HK-2 (cell line): Measurements from ENCODE around the gene IQCF6.
"Not testable (repeated sequence)": the region's sequence is repeated elsewhere in the genome, so short reads cannot be mapped to it uniquely, and the experiment has no call there.

Experiments used
- DNase-seq: peaks from one replicate; pipeline ENCODE4 v3.0.0-alpha.2; 2018; ENCODE audit not compliant: unreplicated experiment

The IQCF6 gene

DNA sequence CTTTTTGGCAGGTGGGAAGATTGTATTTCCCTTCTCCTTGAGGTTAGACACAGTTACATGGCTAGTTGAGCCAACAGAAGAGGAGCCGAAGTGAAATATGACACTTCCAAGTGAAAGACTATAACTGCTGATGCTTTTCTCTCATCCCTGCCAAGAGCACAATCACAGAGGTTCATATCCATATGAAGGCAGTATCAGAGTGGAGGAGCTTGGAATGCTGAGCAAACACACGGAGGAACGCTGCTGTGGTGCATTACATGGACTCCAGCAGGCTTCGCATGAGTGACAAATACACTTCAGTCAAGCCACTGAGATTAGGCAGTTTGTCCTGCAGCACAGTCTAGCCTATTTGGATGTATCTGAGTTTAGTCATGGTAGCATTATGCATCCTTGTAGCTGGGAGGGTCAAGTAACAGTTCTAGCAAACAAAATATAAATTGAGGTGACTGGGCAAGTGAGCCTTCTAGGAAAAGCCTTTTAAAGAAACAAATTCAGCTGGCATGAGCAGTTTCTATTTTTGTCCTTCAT lies 5.4 kb downstream of the IQCF6 start:
- no peak for DNase-seq

DNA sequence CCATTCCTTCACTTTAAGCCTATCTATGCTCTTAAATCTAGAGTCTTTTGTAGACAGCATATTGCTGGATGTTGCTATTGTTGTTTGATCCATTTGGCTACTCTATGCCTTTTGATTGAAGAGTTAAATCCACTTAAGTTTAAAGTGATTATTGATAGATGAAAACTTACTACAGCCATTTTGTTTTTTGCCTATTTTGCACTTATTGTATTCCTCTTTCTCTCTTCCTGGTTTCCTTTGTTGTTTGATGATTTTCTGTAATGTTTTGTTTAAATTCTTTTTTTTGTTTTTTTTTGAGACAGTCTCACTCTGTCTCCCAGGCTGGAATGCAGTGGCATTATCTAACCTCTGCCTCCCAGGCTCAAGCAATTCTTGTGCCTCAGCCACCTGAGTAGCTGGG lies 19.8 kb downstream of the IQCF6 start:
- no peak for DNase-seq

DNA sequence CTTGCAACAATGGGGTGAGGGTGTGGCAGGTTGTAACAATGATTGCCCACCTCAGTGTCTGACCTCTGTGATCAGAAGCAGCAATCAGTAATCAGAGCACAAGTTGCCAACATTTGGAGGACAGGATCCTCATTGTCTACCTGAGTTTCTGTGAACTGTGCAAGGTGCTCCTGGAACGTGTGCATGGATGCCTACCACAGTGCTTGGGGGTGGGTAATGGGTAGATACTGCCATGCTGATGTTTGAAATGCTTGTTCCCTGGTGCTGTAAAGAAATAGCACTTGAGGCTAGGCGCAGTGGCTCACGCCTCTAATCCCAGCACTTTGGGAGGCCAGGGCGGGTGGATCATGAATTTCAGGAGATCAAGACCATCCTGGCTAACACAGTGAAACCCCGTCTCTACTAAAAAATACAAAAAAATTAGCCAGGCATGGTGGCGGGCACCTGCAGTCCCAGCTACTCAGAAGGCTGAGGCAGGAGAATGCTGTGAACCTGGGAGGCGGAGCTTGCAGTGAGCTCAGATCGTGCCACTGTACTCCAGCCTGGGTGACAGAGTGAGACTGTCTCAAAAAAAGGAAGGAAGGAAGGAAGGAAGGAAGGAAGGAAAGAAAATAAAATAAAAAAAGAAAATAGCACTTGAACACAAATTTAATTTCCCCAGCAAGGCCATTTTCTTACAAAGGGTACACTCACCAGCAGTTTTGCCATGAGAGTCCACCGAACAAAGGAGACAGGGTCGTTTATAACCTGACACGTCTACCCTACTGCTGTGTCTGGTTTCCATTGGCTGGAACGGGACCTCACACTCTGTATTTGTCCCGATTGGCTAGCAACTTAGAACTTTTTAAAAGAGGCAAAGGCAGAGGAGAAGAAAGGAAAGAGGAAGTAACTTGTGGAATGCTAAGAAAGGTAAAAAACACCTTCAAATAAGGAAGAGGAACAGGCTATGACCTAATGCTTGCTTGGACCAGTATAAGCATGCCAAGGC lies 25.0 kb downstream of the IQCF6 start:
- not testable (repeated sequence) for DNase-seq

DNA sequence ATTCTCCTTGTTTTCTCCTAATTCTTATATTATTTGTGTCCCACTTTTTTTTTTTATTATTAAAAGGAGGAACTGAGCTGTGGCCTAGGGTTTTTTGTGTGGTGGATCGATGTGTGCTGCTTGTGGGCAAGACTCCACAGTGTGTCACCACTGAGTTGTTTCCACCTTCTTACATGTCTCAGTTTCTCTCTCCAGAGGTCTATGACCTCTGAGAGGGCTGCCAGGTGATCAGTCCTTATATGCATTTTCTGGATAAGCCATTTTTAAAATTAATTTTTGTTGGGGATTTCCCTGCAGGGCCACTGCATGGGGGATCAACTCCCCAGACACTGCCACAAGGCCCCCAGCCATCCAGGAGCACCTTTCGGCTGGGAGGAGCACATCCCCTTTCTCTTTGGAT lies 27.8 kb downstream of the IQCF6 start:
- no peak for DNase-seq

DNA sequence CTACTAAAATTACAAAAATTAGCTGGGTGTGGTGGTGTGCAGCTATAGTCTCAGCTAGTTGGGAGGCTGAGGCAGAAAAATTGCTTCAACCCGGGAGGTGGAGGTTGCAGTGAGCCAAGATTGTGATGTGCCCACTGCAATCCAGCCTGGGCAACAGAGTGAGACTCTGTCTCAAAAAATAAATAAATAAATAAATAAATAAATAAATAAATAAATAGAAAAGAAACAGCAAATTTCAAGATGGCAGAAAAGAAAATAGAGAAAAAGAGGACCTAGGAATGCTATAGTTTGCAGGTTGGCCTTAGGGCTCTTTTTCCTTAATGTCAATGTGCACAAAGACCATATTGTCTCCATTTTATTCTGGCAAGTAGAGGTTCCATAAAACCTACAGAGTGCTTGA lies 28.2 kb downstream of the IQCF6 start:
- no peak for DNase-seq

DNA sequence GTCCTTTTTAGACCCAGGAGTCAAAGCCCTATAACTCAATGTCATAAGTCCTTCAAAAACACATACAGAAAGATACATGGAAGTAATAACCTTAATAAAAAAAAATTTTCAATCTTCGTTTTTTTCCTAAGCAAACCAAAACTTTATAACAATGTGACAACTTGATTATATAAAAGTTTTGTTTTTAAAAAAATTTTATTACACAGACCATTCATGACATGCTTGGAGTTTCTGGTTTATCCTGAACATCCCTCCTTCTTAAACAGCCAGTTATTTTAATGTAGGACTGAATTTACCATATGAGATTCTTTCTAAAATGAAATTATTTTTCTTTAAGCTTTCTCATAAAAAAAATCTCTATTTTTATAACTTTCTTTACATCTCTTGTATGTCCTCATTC lies 30.7 kb downstream of the IQCF6 start:
- DNase-seq = no peak

DNA sequence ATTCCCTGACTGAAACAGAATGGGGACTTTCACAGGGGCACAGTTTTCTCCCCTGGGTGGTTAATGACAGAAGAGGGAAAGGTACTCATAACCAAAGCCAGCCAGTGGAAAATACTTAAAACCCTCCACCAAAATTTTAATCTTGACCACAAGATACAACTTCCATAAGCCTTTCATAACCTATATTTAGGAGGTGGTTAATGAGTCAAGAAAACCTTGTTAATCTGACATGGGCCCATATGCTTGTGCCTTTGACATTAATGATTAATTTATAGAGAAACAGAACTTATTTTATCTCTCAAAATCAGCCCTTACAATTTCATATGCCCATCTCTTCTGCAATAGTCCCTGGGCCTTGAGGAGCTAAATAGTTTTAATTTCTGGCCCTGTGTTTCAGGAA lies 31.2 kb downstream of the IQCF6 start:
- DNase-seq = no peak

DNA sequence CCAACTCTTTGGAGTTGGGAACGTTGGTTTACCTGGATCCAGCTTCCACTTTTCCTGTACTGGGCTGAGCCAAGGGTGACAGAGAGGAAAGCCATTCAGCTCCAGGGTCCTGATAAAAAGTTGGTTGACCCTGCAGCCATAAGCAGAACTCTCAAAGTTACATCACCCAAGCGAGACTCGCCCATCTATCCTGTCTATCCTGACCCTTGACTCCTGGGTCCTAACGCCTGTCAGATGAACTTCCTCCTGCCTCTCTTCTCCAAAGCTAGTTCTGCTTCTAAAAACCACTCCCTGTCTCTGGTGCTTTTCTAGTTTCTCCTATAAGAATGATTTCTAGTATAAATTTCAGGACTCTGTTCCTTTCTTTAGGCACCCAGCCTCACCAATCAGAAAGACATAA lies 36.1 kb downstream of the IQCF6 start:
- not testable (repeated sequence) for DNase-seq

DNA sequence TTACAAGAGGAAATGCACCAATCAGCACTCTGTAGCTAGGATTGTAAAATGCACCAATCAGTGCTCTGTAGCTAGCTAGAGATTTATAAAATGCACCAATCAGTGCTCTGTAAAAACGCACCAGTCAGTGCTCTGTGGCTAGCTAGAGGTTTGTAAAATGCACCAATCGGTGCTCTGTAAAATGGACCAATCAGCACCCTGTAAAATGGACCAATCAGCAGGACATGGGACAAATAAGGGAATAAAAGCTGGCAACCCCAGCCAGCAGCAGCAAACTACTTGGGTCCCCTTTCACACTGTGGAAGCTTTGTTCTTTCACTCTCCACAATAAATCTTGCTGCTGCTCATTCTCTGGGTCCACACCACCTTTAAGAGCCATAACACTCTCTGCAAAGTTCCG lies 36.7 kb downstream of the IQCF6 start:
- not testable (repeated sequence) for DNase-seq

DNA sequence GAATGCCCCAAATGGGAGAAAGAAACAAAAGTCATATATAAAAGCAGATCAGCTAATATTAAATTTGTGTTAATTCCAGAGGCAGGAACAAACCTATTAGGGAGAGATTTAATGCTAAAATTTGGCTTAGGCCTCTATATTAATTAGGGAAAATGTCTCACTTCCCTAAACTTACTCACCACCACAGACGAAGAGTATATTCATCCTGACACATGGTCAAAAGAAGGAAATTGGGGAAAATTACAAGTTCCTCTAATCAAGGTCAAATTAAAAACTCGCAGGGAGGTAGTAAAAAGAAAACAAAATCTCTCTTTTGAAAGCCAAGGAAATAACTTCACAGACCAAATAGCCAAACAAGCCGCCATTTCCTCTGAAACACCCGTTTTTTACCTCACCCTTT lies 39.9 kb downstream of the IQCF6 start:
- DNase-seq = no peak

DNA sequence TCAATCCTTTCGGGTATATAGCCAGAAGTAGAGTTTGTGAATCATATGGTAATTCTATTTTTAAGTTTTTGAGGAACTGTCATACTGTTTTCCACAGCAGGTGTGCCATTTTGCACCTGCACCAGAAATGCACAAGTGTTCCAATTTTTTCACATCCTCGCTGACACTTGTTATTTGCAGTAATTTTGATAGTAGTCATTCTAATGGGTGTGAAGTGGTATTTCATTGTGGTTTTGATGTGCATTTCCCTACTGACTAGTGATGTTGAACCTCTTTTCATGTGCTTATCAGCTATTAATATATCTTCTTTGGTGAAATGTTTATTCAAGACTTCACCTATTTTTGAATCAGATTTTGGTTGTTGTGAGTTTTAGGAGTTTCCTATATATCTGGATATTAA lies 43.1 kb downstream of the IQCF6 start:
- no peak for DNase-seq

DNA sequence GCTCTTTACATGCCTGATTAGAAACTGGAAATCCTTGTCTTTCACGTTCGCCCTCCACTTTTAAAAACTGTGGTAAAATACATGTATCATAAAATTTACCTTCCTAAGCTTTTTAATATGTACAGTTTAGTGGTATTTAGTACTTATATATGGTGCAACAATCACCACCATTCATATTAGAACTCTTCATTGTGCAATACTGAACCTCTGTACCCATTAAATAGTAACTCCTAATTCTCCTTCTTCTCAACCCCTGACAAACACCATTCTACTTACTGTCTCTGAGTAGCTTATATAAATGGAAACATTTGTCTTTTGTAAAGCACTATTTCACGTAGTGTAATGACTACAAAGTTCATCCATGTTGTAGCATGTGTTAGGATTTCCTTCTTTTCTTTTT lies 44.0 kb downstream of the IQCF6 start:
- DNase-seq = no peak

DNA sequence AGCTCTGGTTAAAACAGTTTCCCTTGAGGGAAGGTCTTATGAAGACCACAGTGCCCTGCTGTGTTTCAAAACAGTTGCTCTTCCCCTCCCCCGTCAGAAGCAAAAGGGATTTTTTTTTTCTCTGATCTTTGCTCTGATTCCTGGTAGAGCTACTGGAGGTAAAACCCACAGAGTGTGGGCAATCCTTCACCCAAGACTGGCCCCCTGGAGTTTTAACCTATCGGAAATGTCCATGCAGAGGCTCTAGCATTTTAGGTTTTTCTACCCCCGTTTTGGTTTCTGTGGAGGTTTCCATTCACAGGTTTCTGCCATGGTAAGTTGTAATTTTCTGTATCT lies 44.5 kb downstream of the IQCF6 start:
- DNase-seq = no peak

DNA sequence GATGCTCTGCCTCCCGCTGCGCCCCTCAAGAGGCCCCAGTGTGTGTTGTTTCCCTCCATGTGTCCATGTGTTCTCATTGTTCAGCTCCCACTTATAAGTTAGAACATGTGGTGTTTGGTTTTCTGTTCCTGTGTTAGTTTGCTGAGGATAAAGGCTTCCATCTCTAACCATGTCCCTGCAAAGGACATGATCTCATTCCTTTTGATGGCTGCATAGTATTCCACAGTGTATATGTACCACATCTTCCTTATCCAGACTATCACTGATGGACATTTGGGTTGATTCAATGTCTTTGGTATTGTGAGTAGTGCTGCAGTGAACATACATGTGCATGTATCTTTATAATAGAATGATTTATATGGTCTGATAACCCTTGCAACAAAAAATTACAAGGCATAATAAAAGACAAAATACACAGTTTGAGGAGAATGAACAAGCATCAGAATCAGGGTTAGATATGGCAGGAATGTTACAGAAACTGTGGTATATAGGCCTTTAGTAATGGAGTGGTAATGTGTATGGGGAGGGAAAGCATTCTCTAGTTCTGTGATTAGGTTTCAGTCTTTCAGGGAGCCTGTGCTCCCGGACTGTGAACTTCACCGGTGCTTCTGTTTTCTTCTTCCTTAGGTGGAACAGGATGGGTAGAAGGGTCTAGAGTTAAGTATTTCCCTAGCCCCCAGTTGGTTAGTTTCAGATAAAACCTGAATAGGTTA lies 45.0 kb downstream of the IQCF6 start:
- no peak for DNase-seq

DNA sequence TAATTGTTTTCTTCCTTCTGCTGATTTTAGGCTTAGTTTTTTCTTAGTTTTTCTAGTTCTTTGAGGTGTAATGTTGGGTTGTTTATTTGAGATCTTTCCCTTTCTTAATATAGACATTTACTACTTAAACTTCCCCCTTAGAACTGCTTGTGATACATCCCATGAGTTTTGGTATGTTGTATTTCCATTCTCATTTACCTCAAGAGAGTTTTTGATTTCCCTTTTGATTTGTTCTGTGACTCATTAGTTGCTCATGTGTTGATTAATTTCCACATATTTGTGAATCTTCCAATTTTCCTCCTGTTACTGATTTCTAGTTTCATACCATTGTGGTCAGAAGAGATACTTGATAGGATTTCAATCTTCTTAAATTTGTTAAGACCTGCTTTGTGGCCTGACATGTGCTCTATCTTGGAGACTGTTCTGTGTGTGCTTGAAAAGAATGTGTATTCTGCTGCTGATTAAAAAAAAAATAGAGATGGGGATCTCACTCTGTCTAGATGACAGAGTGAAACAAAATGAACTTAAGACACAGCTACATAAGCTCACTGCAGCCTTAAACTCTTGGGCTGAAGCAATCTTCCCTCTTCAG lies 49.9 kb downstream of the IQCF6 start:
- no peak for DNase-seq
